ENCODE measurements around the gene ANKS1B. TPM values are rescaled to one million over a fixed set of nuclear protein-coding genes. Genes with fewer than 3 reads are reported as not detected.
A peak's percentile ranks its signal among the peaks of the same experiment; 100 is the strongest.

Gene ANKS1B
- polyA plus RNA-seq, 1 donor from 2014 or later: not detected

- H3K4me1 Mint-ChIP-seq: peaks cover 0 to 2% (median 0%) of the 10 kb centered on the region in 3 donors
- no peaks in the 10 kb centered on the region for H3K9me3 Mint-ChIP-seq
- H3K4me3 Mint-ChIP-seq: no peak overlapping the region
- no peaks in the 10 kb centered on the region for H3K27me3 Mint-ChIP-seq
- H3K27ac Mint-ChIP-seq: no peak overlapping the region
- peaks cover 13% of the 10 kb centered on the region for H3K36me3 Mint-ChIP-seq
Observed at GRCh38 chr12:98730412-98730811, 1254.3 kb downstream of the ANKS1B start.

GRCh38 chr12:98727196-98727595 is 1257.5 kb downstream of the ANKS1B start:
- Mint-ChIP-seq H3K27ac (no peak overlapping the region), H3K36me3 (peaks cover 11% of the 10 kb centered on the region), H3K4me1 (peaks cover 0 to 2% (median 0%) of the 10 kb centered on the region in 3 donors), H3K9me3 (no peaks in the 10 kb centered on the region), H3K4me3 (no peak overlapping the region), H3K27me3 (no peaks in the 10 kb centered on the region)

- no peak overlapping the region for H3K27ac Mint-ChIP-seq
- no peak overlapping the region for H3K4me3 Mint-ChIP-seq
- no peaks in the 10 kb centered on the region for H3K27me3 Mint-ChIP-seq
- no peaks in the 10 kb centered on the region for H3K9me3 Mint-ChIP-seq
- H3K36me3 Mint-ChIP-seq: peaks cover 11% of the 10 kb centered on the region
- H3K4me1 Mint-ChIP-seq: peaks cover 0 to 2% (median 0%) of the 10 kb centered on the region in 3 donors
Observed at GRCh38 chr12:98725476-98726247, 1259.1 kb downstream of the ANKS1B start.

GRCh38 chr12:98724384-98725155 is 1260.2 kb downstream of the ANKS1B start:
- no peaks in the 10 kb centered on the region for H3K9me3 Mint-ChIP-seq
- peaks cover 10% of the 10 kb centered on the region for H3K36me3 Mint-ChIP-seq
- peak overlapping the region in 1 of 3 donors; percentile 10 for H3K27ac Mint-ChIP-seq
- H3K4me1 Mint-ChIP-seq: peaks cover 0 to 4% (median 3%) of the 10 kb centered on the region in 3 donors
- no peak overlapping the region for H3K4me3 Mint-ChIP-seq
- no peaks in the 10 kb centered on the region for H3K27me3 Mint-ChIP-seq

GRCh38 chr12:98721204-98721702 is 1263.5 kb downstream of the ANKS1B start:
- Mint-ChIP-seq H3K4me1 (peaks cover 0 to 5% (median 4%) of the 10 kb centered on the region in 3 donors), H3K27ac (no peak overlapping the region), H3K27me3 (no peaks in the 10 kb centered on the region), H3K36me3 (peaks cover 13% of the 10 kb centered on the region), H3K4me3 (no peak overlapping the region), H3K9me3 (no peaks in the 10 kb centered on the region)

- H3K4me1 Mint-ChIP-seq: peaks cover 0 to 4% (median 3%) of the 10 kb centered on the region in 3 donors
- peaks cover 16% of the 10 kb centered on the region for H3K36me3 Mint-ChIP-seq
Observed at GRCh38 chr12:98719515-98720504, 1264.9 kb downstream of the ANKS1B start.

GRCh38 chr12:98714426-98714825 is 1270.3 kb downstream of the ANKS1B start:
- Mint-ChIP-seq H3K27me3 (no peaks in the 10 kb centered on the region), H3K36me3 (peaks cover 15% of the 10 kb centered on the region), H3K4me1 (no peaks in the 10 kb centered on the region)

More at GRCh38 chr12:98719515-98720504, 1264.9 kb downstream of the ANKS1B start:
- no peak overlapping the region for H3K27ac Mint-ChIP-seq
- no peaks in the 10 kb centered on the region for H3K9me3 Mint-ChIP-seq
- H3K27me3 Mint-ChIP-seq: no peaks in the 10 kb centered on the region
- no peak overlapping the region for H3K4me3 Mint-ChIP-seq

GRCh38 chr12:98709022-98709421 is 1275.7 kb downstream of the ANKS1B start:
- H3K4me1 Mint-ChIP-seq: no peaks in the 10 kb centered on the region
- no peaks in the 10 kb centered on the region for H3K9me3 Mint-ChIP-seq
- no peaks in the 10 kb centered on the region for H3K27me3 Mint-ChIP-seq
- peak overlapping the region in 1 of 3 donors; percentile 80 for H3K27ac Mint-ChIP-seq
- H3K4me3 Mint-ChIP-seq: no peak overlapping the region
- peaks cover 13% of the 10 kb centered on the region for H3K36me3 Mint-ChIP-seq

More at GRCh38 chr12:98714426-98714825, 1270.3 kb downstream of the ANKS1B start:
- Mint-ChIP-seq H3K4me3 (no peak overlapping the region), H3K9me3 (no peaks in the 10 kb centered on the region), H3K27ac (no peak overlapping the region)

GRCh38 chr12:98701166-98701565 is 1283.6 kb downstream of the ANKS1B start:
- peaks cover 16% of the 10 kb centered on the region for H3K36me3 Mint-ChIP-seq

GRCh38 chr12:98699586-98699985 is 1285.2 kb downstream of the ANKS1B start:
- H3K4me3 Mint-ChIP-seq: no peak overlapping the region
- H3K27me3 Mint-ChIP-seq: no peaks in the 10 kb centered on the region
- peaks cover 0 to 2% (median 0%) of the 10 kb centered on the region in 3 donors for H3K9me3 Mint-ChIP-seq
- H3K4me1 Mint-ChIP-seq: peaks cover 0 to 4% (median 2%) of the 10 kb centered on the region in 3 donors
- H3K27ac Mint-ChIP-seq: no peak overlapping the region
- H3K36me3 Mint-ChIP-seq: peaks cover 17% of the 10 kb centered on the region

More at GRCh38 chr12:98701166-98701565, 1283.6 kb downstream of the ANKS1B start:
- Mint-ChIP-seq H3K27me3 (no peaks in the 10 kb centered on the region), H3K9me3 (peaks cover 0 to 2% (median 0%) of the 10 kb centered on the region in 3 donors), H3K4me3 (no peak overlapping the region), H3K4me1 (peaks cover 0 to 4% (median 2%) of the 10 kb centered on the region in 3 donors), H3K27ac (no peak overlapping the region)

GRCh38 chr12:98698603-98699463 is 1285.9 kb downstream of the ANKS1B start:
- peaks cover 20% of the 10 kb centered on the region for H3K36me3 Mint-ChIP-seq
- no peak overlapping the region for H3K4me3 Mint-ChIP-seq
- peak overlapping the region in 1 of 3 donors; percentile 5 for H3K27ac Mint-ChIP-seq
- peaks cover 0 to 4% (median 2%) of the 10 kb centered on the region in 3 donors for H3K9me3 Mint-ChIP-seq
- peaks cover under 1 to 6% (median 2%) of the 10 kb centered on the region in 3 donors for H3K4me1 Mint-ChIP-seq
- H3K27me3 Mint-ChIP-seq: no peaks in the 10 kb centered on the region

- Mint-ChIP-seq H3K4me1 (peaks cover 2 to 7% (median 5%) of the 10 kb centered on the region in 3 donors), H3K9me3 (peaks cover 2 to 4% (median 3%) of the 10 kb centered on the region in 3 donors), H3K4me3 (no peak overlapping the region), H3K27ac (no peak overlapping the region), H3K27me3 (no peaks in the 10 kb centered on the region), H3K36me3 (peaks cover 30% of the 10 kb centered on the region)
Observed at GRCh38 chr12:98697209-98697608, 1287.5 kb downstream of the ANKS1B start.

GRCh38 chr12:98696036-98696646 is 1288.6 kb downstream of the ANKS1B start:
- no peak overlapping the region for H3K4me3 Mint-ChIP-seq
- peak overlapping the region in 1 of 3 donors; percentile 7 for H3K27ac Mint-ChIP-seq
- no peaks in the 10 kb centered on the region for H3K27me3 Mint-ChIP-seq
- H3K9me3 Mint-ChIP-seq: peaks cover 0 to 4% (median 3%) of the 10 kb centered on the region in 3 donors
- H3K4me1 Mint-ChIP-seq: peaks cover 4 to 7% (median 5%) of the 10 kb centered on the region in 3 donors
- H3K36me3 Mint-ChIP-seq: peaks cover 30% of the 10 kb centered on the region
